ENCODE measurements around the gene PTPRK.

DNA sequence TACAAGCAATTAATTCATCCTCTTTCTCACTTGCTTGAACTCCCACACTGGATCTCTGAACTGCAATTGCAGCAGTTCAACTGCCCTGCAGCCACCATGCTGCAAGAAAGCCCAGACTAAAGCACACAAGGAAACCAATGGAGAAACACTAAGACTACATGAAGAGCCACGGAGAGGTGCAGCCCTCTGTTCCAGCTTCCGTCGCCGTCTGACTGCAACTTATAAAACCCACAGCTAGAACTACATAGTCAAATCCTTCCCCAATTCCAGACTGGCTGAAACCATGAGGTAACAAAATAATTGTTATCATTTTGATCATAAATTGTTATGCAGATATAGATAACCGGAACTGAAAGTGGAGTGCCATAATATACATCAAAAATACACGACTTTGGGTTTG, 598.4 kb downstream of the PTPRK start:
- TF ChIP-seq CTCF (IDR thresholded peaks at IDR 0.05; ENCODE audit: low read length) = no peak
- TF ChIP-seq EZH2 (IDR thresholded peaks at IDR 0.05; ENCODE audit: borderline replicate concordance, low read length) = no peak
